GM12874 (cell line): ENCODE data around the gene KCTD6.

Experiments
- CTCF ChIP-seq: IDR thresholded peaks from 2 replicates; pipeline ENCODE4 v1.5.1; 2011; ENCODE audit warnings: low read depth, mild to moderate bottlenecking, control low read depth, low read length, moderate library complexity; ENCODE audit not compliant: insufficient read depth

Gene KCTD6

GRCh38 chr3:58487140-58487886 is 4.6 kb upstream of the KCTD6 start:
- no peak for TF ChIP-seq CTCF

- TF ChIP-seq CTCF: no peak
Measured at GRCh38 chr3:58488967-58489366, 2.9 kb upstream of the KCTD6 start.

- no peak for TF ChIP-seq CTCF
Measured at GRCh38 chr3:58490860-58491501, 915 bp upstream of the KCTD6 start.

- TF ChIP-seq CTCF: no peak
Measured at GRCh38 chr3:58492494-58492905, 604 bp downstream of the KCTD6 start.

- no peak for TF ChIP-seq CTCF
Measured at GRCh38 chr3:58494107-58494506, 2.2 kb downstream of the KCTD6 start.

- no peak for TF ChIP-seq CTCF
Measured at GRCh38 chr3:58495101-58495500, 3.2 kb downstream of the KCTD6 start.

- TF ChIP-seq CTCF: no peak
Measured at GRCh38 chr3:58496206-58496857, 4.4 kb downstream of the KCTD6 start.
